PC-9 (cell line): ENCODE results near the gene ITGA3. TPM values are rescaled to one million over a fixed set of nuclear protein-coding genes. Genes with fewer than 3 reads are reported as not detected.

Experiments
- BruUV-seq: library from RNA; stranded (reverse); fragments of 400-500 nt; replicated peaks from 2 replicates; lab custom pipeline; 2021; lab: Mats Ljungman, UMichigan
- CTCF ChIA-PET: fragments of 300-600 bp; sonication (Branson Sonifier 250); formaldehyde crosslinking; loops from one replicate; lab custom pipeline; 2022; ENCODE audit warnings: antibody characterized with exemption; lab: Charles Lee
- POLR2A ChIA-PET: fragments of 300-600 bp; sonication (Branson Sonifier 250); formaldehyde crosslinking; loops from one replicate; lab custom pipeline; 2022; ENCODE audit warnings: antibody characterized with exemption; ENCODE audit not compliant: unreplicated experiment; lab: Charles Lee
- DNase-seq, 2 experiments: peaks; one replicate each; pipeline versions ENCODE4 v3.0.0 to v3.0.0-alpha.2; 2015 to 2022; ENCODE audit warnings: mixed read lengths in 1 of 2
- H2AFZ ChIP-seq: fragments of 200-600 bp; sonication (generic); 2 replicates; pipeline ENCODE4 v1.8.1; 2017; ENCODE audit warnings: antibody characterized with exemption
- H3F3A ChIP-seq: fragments of 200-600 bp; sonication (generic); 2 replicates; pipeline ENCODE4 v1.8.1; 2017; ENCODE audit warnings: antibody characterized with exemption, mild to moderate bottlenecking, low read depth; ENCODE audit not compliant: insufficient read depth
- H3K27ac ChIP-seq: fragments of 200-600 bp; sonication (generic); 2 replicates; pipeline ENCODE4 v1.6.1; 2016; ENCODE audit warnings: mixed run types
- H3K27me3 ChIP-seq: fragments of 200-600 bp; sonication (generic); 2 replicates; pipeline ENCODE4 v1.6.1; 2016; ENCODE audit warnings: low read depth, mixed run types; ENCODE audit not compliant: insufficient read depth
- H3K36me3 ChIP-seq: fragments of 200-600 bp; sonication (generic); 2 replicates; pipeline ENCODE4 v1.6.1; 2016; ENCODE audit warnings: low read depth, mixed run types
- H3K4me1 ChIP-seq: fragments of 200-600 bp; sonication (generic); replicated peaks from 2 replicates; pipeline ENCODE4 v1.6.1; 2016; ENCODE audit warnings: mixed run types; ENCODE audit not compliant: insufficient read depth
- H3K4me2 ChIP-seq: fragments of 200-600 bp; sonication (generic); 2 replicates; pipeline ENCODE4 v1.6.1; 2017; ENCODE audit warnings: mixed run types
- H3K4me3 ChIP-seq: fragments of 200-600 bp; sonication (generic); 2 replicates; pipeline ENCODE4 v1.6.1; 2016; ENCODE audit warnings: mixed run types
- H3K79me2 ChIP-seq: fragments of 200-600 bp; sonication (generic); 2 replicates; pipeline ENCODE4 v1.6.1; 2017; ENCODE audit warnings: low read depth, mixed run types
- H3K9me2 ChIP-seq: fragments of 200-600 bp; sonication (generic); 2 replicates; pipeline ENCODE4 v1.8.1; 2017; ENCODE audit warnings: mild to moderate bottlenecking; ENCODE audit not compliant: insufficient read depth
- H3K9me3 ChIP-seq: fragments of 200-600 bp; sonication (generic); 2 replicates; pipeline ENCODE4 v1.8.1; 2016; ENCODE audit warnings: low read depth; ENCODE audit not compliant: insufficient read depth
- H4K20me1 ChIP-seq: fragments of 200-600 bp; sonication (generic); 2 replicates; pipeline ENCODE4 v1.8.1; 2017; ENCODE audit not compliant: insufficient read depth
- CTCF ChIP-seq: fragments of 200-600 bp; sonication (generic); conservative IDR thresholded peaks from 2 replicates; pipeline ENCODE4 v1.6.1; 2017; ENCODE audit warnings: mixed run types, antibody characterized with exemption, mild to moderate bottlenecking, moderate library complexity
- EZH2 ChIP-seq: fragments of 200-600 bp; sonication (generic); IDR thresholded peaks from 2 replicates; pipeline ENCODE4 v1.8.0; 2017; ENCODE audit warnings: antibody characterized with exemption, low read depth
- intact Hi-C: fragments of 100-400 bp; cut with micrococcal nuclease; formaldehyde crosslinking; loops from one replicate; pipeline ENCODE4 v1.10.0; 2022; ENCODE audit not compliant: unreplicated experiment
- total RNA-seq: library from RNA; stranded (reverse); gene quantifications from 2 replicates; pipeline ENCODE4 v1.2.3, GENCODE V29; 2021

ITGA3 gene
- total RNA-seq, 1 experiment from 2014 or later = 291 TPM

- Histone ChIP-seq H3F3A (peaks cover 97% of the 10 kb centered on the region), H3K4me2 (no peak overlapping the region), H3K79me2 (peaks cover 90% of the 10 kb centered on the region), H3K4me1 (0 out of 2 replicates have a peak, but pooled peaks cover 2% of the 10 kb centered on the region), H3K9me3 (no peaks in the 10 kb centered on the region), H3K27me3 (no peaks in the 10 kb centered on the region), H3K27ac (no peak overlapping the region), H3K4me3 (no peak overlapping the region), H3K36me3 (peaks cover 95% of the 10 kb centered on the region), H4K20me1 (peaks cover 90% of the 10 kb centered on the region), H2AFZ (no peak overlapping the region), H3K9me2 (no peaks in the 10 kb centered on the region)
- POLR2A ChIA-PET = no interaction called here
- intact Hi-C loops = no loop called here
- CTCF ChIA-PET = no interaction called here
- BruUV-seq = no TSS peak
- no peak for DNase-seq
- TF ChIP-seq EZH2 = no peak
- TF ChIP-seq CTCF = no peak
Measured at GRCh38 chr17:50074227-50074626, 18.3 kb downstream of the ITGA3 start.

GRCh38 chr17:50075446-50076032 is 19.6 kb downstream of the ITGA3 start:
- Histone ChIP-seq H3K79me2 (peaks cover 79% of the 10 kb centered on the region), H3K27ac (no peak overlapping the region), H3K4me3 (no peak overlapping the region), H4K20me1 (peaks cover 93% of the 10 kb centered on the region), H3K27me3 (no peaks in the 10 kb centered on the region), H3K36me3 (peaks cover 96% of the 10 kb centered on the region), H3K9me3 (no peaks in the 10 kb centered on the region), H3F3A (peaks cover 97% of the 10 kb centered on the region), H3K4me2 (no peak overlapping the region), H3K9me2 (no peaks in the 10 kb centered on the region), H3K4me1 (no peaks in the 10 kb centered on the region), H2AFZ (no peak overlapping the region)
- POLR2A ChIA-PET = interaction anchor here (0.6 kb wide), 1 partner anchor 287 kb away, joined by 4 read pairs; no protein-coding TSS in a partner anchor
- TF ChIP-seq CTCF = no peak
- no peak for TF ChIP-seq EZH2
- no TSS peak for BruUV-seq
- no peak for DNase-seq
- CTCF ChIA-PET = no interaction called here
- intact Hi-C loops = no loop called here

GRCh38 chr17:50076221-50076590 is 20.3 kb downstream of the ITGA3 start:
- no TSS peak for BruUV-seq
- no peak for DNase-seq
- H3K4me1 ChIP-seq = no peaks in the 10 kb centered on the region
- H3K36me3 ChIP-seq = peaks cover 96% of the 10 kb centered on the region
- no peaks in the 10 kb centered on the region for H3K9me3 ChIP-seq
- intact Hi-C loops = no loop called here
- H3K27me3 ChIP-seq = no peaks in the 10 kb centered on the region
- no peak overlapping the region for H2AFZ ChIP-seq
- no peak for TF ChIP-seq EZH2
- no peak for TF ChIP-seq CTCF
- no peaks in the 10 kb centered on the region for H3K9me2 ChIP-seq
- POLR2A ChIA-PET = no interaction called here
- H3K27ac ChIP-seq = no peak overlapping the region
- H3K4me3 ChIP-seq = no peak overlapping the region
- H4K20me1 ChIP-seq = peaks cover 93% of the 10 kb centered on the region
- CTCF ChIA-PET = no interaction called here
- peaks cover 97% of the 10 kb centered on the region for H3F3A ChIP-seq
- no peak overlapping the region for H3K4me2 ChIP-seq
- H3K79me2 ChIP-seq = peaks cover 73% of the 10 kb centered on the region
